Stimulated activated naive CD8-positive, alpha-beta T cell treated with anti-CD3 and anti-CD28 coated beads, Interleukin-15, Interleukin-2, amounts not matched to agents 100 U/mL and 50 U/mL, for 24 hours (primary cell): ENCODE measurements around the gene OVAAL.

Experiments
- ATAC-seq: fragments of 150-1000 bp; cut with Tn5 transposase; one replicate; pipeline ENCODE4 v1.10.0; 2021
- DNase-seq: peaks from one replicate; pipeline ENCODE4 v3.0.0; 2021

The OVAAL gene

GRCh38 chr1:180606155-180606554 is 47.4 kb downstream of the OVAAL start:
- ATAC-seq (no peak), DNase-seq (no peak)

- DNase-seq: no peak
- ATAC-seq: no peak
These were observed 51.1 kb downstream of the OVAAL start for GRCh38 chr1:180609643-180610555.

DNA sequence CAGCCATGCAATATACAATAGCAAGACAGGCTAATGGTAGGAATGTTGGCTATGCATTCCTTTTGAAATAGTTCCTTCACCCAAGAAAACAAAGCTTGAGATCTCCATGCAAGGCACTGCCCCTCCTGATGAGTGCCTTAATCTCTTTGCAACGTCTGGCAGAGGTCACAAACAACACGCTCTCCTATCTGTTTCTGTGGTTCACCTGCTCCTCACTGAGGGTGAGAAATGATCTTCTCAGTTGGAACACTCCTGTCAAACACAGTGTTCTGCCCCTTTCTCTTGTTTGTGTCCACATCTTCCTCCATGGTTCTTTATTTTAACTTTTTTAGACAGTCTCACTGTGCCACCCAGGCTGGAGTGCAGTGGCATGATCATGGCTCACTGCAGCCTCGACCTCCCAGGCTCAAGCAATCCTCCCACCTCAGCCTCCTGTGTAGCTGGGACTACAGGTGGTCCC is 51.8 kb downstream of the OVAAL start:
- DNase-seq (no peak), ATAC-seq (no peak)

DNA sequence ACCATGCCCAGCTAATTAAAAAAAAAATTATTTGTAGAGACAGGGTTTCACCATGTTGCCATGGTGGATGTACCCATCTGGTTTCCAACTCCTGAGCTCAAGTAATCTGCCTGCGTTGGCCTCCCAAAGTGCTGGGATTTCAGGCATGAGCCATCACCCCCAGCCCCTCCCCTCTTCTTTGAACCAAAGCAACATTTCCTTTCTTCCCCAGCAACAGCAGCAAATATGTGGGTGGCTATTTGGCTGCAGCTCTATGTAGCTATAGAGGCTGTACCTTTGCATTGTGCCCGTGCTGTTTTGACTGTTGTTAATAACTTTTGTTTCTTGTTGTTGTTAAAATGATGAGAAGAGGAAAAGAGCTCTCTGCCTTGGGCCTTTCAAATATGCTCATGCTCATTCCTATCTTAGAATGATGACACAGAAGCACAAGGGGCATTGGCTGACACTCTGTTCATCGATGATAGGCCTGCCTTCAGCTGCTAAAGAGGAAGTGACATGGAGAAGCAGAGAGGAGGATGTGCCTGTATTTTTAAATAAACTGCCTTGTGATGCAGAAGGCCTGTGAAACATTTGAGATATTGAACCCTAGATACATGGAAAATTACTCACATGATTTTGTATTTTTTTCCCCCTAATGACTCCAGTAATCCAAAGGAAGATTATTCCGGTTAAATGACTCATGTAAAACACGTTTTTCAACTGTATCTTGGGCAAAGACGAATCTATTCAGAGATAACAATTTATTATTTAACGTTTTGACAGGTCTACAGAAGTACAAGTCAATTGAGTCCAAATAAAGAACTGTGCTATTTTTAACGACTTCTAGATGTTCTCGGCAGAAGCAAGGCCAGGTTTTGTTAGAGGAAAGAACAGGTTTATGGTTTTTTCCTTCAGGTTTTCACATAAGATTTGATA is 52.5 kb downstream of the OVAAL start:
- DNase-seq (no peak), ATAC-seq (no peak)

- DNase-seq: no peak
- ATAC-seq: no peak
These were observed 53.9 kb downstream of the OVAAL start for GRCh38 chr1:180612632-180613031.

GRCh38 chr1:180614730-180615129 is 56.0 kb downstream of the OVAAL start:
- no peak for ATAC-seq
- no peak for DNase-seq

DNA sequence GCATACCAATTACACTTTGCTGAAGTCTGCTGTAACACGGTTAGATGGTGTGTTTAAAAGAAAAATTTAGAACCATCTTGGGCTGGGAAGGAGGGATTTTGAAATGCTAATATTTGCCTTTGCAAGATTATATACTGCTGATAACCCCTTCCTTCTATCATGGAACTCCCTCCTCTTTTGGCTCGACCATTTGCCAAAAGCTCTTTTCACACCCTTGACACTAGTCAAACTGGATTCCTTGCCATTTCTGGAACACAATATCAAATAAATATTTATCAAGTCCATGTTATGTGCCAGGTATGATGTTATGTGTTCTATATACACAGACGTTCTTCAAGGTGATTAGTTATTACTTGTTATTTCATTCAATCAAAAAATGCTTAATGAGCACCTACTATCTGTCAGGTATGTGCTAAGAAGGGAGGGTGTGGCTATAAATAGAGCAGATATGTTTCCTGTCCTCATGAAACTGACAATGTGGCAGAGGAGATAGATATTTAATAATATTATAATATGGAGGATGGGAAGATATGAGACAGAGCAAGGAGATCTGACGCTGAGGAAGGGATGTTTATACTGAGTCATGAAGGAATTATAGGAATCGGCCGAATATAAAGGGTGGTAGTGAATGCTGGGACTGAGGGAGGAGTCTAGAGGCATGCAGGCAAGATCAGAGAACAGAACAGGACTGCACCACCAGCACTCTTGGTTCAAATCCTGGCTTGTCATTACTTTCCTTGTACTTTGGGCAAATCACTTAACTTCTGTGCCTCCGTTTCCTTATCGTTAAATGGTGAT is 56.9 kb downstream of the OVAAL start:
- no peak for ATAC-seq
- no peak for DNase-seq
